ENCODE data around the gene WDR6. TPM values are rescaled to one million over a fixed set of nuclear protein-coding genes. Genes with fewer than 3 reads are reported as not detected.

Gene WDR6
- total RNA-seq, 1 experiment from 2014 or later, result 174 TPM

GRCh38 chr3:49032646-49033304, 25.6 kb downstream of the WDR6 start:
- H3K27ac ChIP-seq (ENCODE audit: low read depth, low read length), result no peak overlapping the region
- H2AFZ ChIP-seq (ENCODE audit: low read depth, low read length, poor library complexity, severe bottlenecking), result no peak overlapping the region
- no peak overlapping the region for H3K4me3 ChIP-seq (replicated peaks in 1 of 2; ENCODE audit: low read depth in 1 of 2, low read length in 2 of 2)
- H3K27me3 ChIP-seq (ENCODE audit: insufficient read depth, low read length), result no peaks in the 10 kb centered on the region
- DNase-seq (ENCODE audit: low read depth, low spot score), result no peak
- no peak for ATAC-seq
- no peaks in the 10 kb centered on the region for H3K9me3 ChIP-seq (ENCODE audit: control insufficient read depth in 1 of 2, insufficient read depth in 1 of 2, low read depth in 1 of 2, low read length in 2 of 2)
- BruUV-seq (replicated peaks), result no TSS peak
- H4K20me1 ChIP-seq (ENCODE audit: insufficient read depth), result 0 out of 2 replicates have a peak, but pooled peaks cover 4% of the 10 kb centered on the region
- H3K4me1 ChIP-seq (ENCODE audit: control insufficient read depth in 1 of 2, insufficient read depth in 2 of 2, low read length in 2 of 2), result peaks cover 3 to 18% of the 10 kb centered on the region in 2 experiments; a peak in 3 of 4 replicates
- H3K9me2 ChIP-seq (ENCODE audit: insufficient read depth), result no peaks in the 10 kb centered on the region
- ChIA-PET RAD21 (ENCODE audit: low non-redundant PET in 1 of 2, low total read pairs in 2 of 2, uncharacterized antibody in 2 of 2, unreplicated experiment in 2 of 2) (no interaction called here), CTCF (no interaction called here), POLR2A (interaction anchor here (2.3 kb wide), 1 partner anchor 11 kb away, joined by 7 read pairs; the partner anchor contains the start of gene NDUFAF3)
- H3K79me2 ChIP-seq (ENCODE audit: insufficient read depth, low read length), result peaks cover 22% of the 10 kb centered on the region
- intact Hi-C loops (cut with micrococcal nuclease), result no loop called here
- no peak overlapping the region for H3K4me2 ChIP-seq (ENCODE audit: low read length)
- no peak overlapping the region for H3K9ac ChIP-seq (ENCODE audit: low read length)
- TF ChIP-seq SIN3A (IDR thresholded peaks at IDR 0.05; ENCODE audit: low read depth), result no peak
- H3K36me3 ChIP-seq (ENCODE audit: control insufficient read depth in 1 of 2, insufficient read depth in 2 of 2, low read length in 2 of 2), result peaks cover 27 to 45% of the 10 kb centered on the region in 2 experiments

GRCh38 chr3:49034650-49035049, 27.5 kb downstream of the WDR6 start:
- Histone ChIP-seq H3K4me3 (replicated peaks in 1 of 2; ENCODE audit: low read depth in 1 of 2, low read length in 2 of 2) (no peak overlapping the region), H3K4me2 (ENCODE audit: low read length) (no peak overlapping the region), H3K27ac (ENCODE audit: low read depth, low read length) (no peak overlapping the region), H3K9ac (ENCODE audit: low read length) (no peak overlapping the region), H3K4me1 (ENCODE audit: control insufficient read depth in 1 of 2, insufficient read depth in 2 of 2, low read length in 2 of 2) (peaks cover 0 to under 1% of the 10 kb centered on the region in 2 experiments; a peak in 2 of 4 replicates), H4K20me1 (ENCODE audit: insufficient read depth) (0 out of 2 replicates have a peak, but pooled peaks cover 3% of the 10 kb centered on the region), H3K27me3 (ENCODE audit: insufficient read depth, low read length) (no peaks in the 10 kb centered on the region), H3K36me3 (ENCODE audit: control insufficient read depth in 1 of 2, insufficient read depth in 2 of 2, low read length in 2 of 2) (peaks cover 27 to 38% of the 10 kb centered on the region in 2 experiments), H3K9me3 (ENCODE audit: control insufficient read depth in 1 of 2, insufficient read depth in 1 of 2, low read depth in 1 of 2, low read length in 2 of 2) (no peaks in the 10 kb centered on the region), H3K9me2 (ENCODE audit: insufficient read depth) (no peaks in the 10 kb centered on the region), H3K79me2 (ENCODE audit: insufficient read depth, low read length) (peaks cover 7% of the 10 kb centered on the region), H2AFZ (ENCODE audit: low read depth, low read length, poor library complexity, severe bottlenecking) (no peak overlapping the region)
- intact Hi-C loops (cut with micrococcal nuclease), result no loop called here
- POLR2A ChIA-PET, result no interaction called here
- no TSS peak for BruUV-seq (replicated peaks)
- no peak for TF ChIP-seq ZNF274 (IDR thresholded peaks at IDR 0.05; ENCODE audit: low read depth, low read length)
- no peak for TF ChIP-seq ZFX (IDR thresholded peaks at IDR 0.05)
- TF ChIP-seq EGR1 (IDR thresholded peaks at IDR 0.05; ENCODE audit: low read depth), result no peak
- TF ChIP-seq EZH2phosphoT487 (IDR thresholded peaks at IDR 0.05; ENCODE audit: borderline replicate concordance), result no peak
- no peak for TF ChIP-seq YY1 (IDR thresholded peaks at IDR 0.05; ENCODE audit: extremely low read depth, insufficient replicate concordance, low read depth, low read length)
- TF ChIP-seq MAX (IDR thresholded peaks at IDR 0.05), result no peak
- no peak for TF ChIP-seq FOSL1 (IDR thresholded peaks at IDR 0.05; ENCODE audit: low read depth)
- RAD21 ChIA-PET (ENCODE audit: low non-redundant PET in 1 of 2, low total read pairs in 2 of 2, uncharacterized antibody in 2 of 2, unreplicated experiment in 2 of 2), result no interaction called here
- CTCF ChIA-PET, result no interaction called here
- DNase-seq (ENCODE audit: low read depth, low spot score), result no peak
- no peak for ATAC-seq
